GM19035 (cell line): ENCODE measurements around the gene KLK12.

Experiments used
- ATAC-seq: cut with Tn5 transposase; IDR thresholded peaks from one replicate; pipeline ENCODE4 v1.9.1; 2021; ENCODE audit not compliant: unreplicated experiment

The KLK12 gene

GRCh38 chr19:51034704-51035103 is at the start of gene KLK12:
Gene KLK12, minus strand, starts transcription at chr19:51035002. Its CDS starts 381 bp downstream, at chr19:51034621.
- ATAC-seq, result no peak

- no peak for ATAC-seq
Measured at GRCh38 chr19:51084505-51084904, 49.7 kb upstream of the KLK12 start.

GRCh38 chr19:51083783-51084182 is 49.0 kb upstream of the KLK12 start:
- ATAC-seq, result no peak

- ATAC-seq, result no peak
Measured at GRCh38 chr19:51083181-51083580, 48.4 kb upstream of the KLK12 start.

GRCh38 chr19:51082611-51083010 is 47.8 kb upstream of the KLK12 start, which contains the start of gene KLK14:
Gene KLK14, minus strand, starts transcription at chr19:51082887. Its CDS starts 273 bp downstream, at chr19:51082614.
- ATAC-seq, result no peak

GRCh38 chr19:51081476-51081875 is 46.7 kb upstream of the KLK12 start:
- ATAC-seq, result no peak

- ATAC-seq, result no peak
Measured at GRCh38 chr19:51079481-51080110, 44.8 kb upstream of the KLK12 start.

- ATAC-seq, result no peak
Measured at GRCh38 chr19:51078731-51079130, 43.9 kb upstream of the KLK12 start.

GRCh38 chr19:51078104-51078503 is 43.3 kb upstream of the KLK12 start:
- no peak for ATAC-seq

GRCh38 chr19:51076631-51077213 is 41.9 kb upstream of the KLK12 start:
- no peak for ATAC-seq

- no peak for ATAC-seq
Measured at GRCh38 chr19:51075998-51076397, 41.2 kb upstream of the KLK12 start.

- ATAC-seq, result no peak
Measured at GRCh38 chr19:51071095-51071405, 36.2 kb upstream of the KLK12 start.

- ATAC-seq, result no peak
Measured at GRCh38 chr19:51070334-51071094, 35.7 kb upstream of the KLK12 start.

- no peak for ATAC-seq
Measured at GRCh38 chr19:51066393-51067186, 31.8 kb upstream of the KLK12 start.

GRCh38 chr19:51065221-51065960 is 30.6 kb upstream of the KLK12 start:
- no peak for ATAC-seq

- ATAC-seq, result no peak
Measured at GRCh38 chr19:51064534-51065220, 29.9 kb upstream of the KLK12 start, which contains the start of gene KLK13. Gene KLK13, minus strand, starts transcription at chr19:51065092. Its CDS starts 25 bp downstream, at chr19:51065067.

- ATAC-seq, result no peak
Measured at GRCh38 chr19:51063664-51064063, 28.9 kb upstream of the KLK12 start.

- no peak for ATAC-seq
Measured at GRCh38 chr19:51060973-51061372, 26.2 kb upstream of the KLK12 start.

- ATAC-seq, result no peak
Measured at GRCh38 chr19:51060336-51060735, 25.5 kb upstream of the KLK12 start.

GRCh38 chr19:51059715-51060114 is 24.9 kb upstream of the KLK12 start:
- ATAC-seq, result no peak
